Caco-2 (cell line): ENCODE results near the gene MAD1L1. TPM values are rescaled to one million over a fixed set of nuclear protein-coding genes. Genes with fewer than 3 reads are reported as not detected.

Experiments used
- BruUV-seq: library from RNA; stranded (reverse); fragments of 400-500 nt; replicated peaks from 2 replicates; lab custom pipeline; 2021; lab: Mats Ljungman, UMichigan
- CTCF ChIA-PET: fragments of 300-600 bp; sonication (Branson Sonifier 250); formaldehyde crosslinking; loops from one replicate; lab custom pipeline; 2022; ENCODE audit warnings: antibody characterized with exemption; lab: Charles Lee
- POLR2A ChIA-PET: fragments of 300-600 bp; sonication (Branson Sonifier 250); formaldehyde crosslinking; loops from one replicate; lab custom pipeline; 2022; ENCODE audit warnings: antibody characterized with exemption; lab: Charles Lee
- DNase-seq, 2 experiments: peaks; one replicate each; pipeline versions ENCODE4 v3.0.0 to v3.0.0-alpha.2; 2020 to 2022
- H3K27me3 ChIP-seq: replicated peaks from 2 replicates; pipeline ENCODE4 v1.6.0; 2011; ENCODE audit warnings: low read length; ENCODE audit not compliant: control insufficient read depth, insufficient read depth
- H3K36me3 ChIP-seq: 2 replicates; pipeline ENCODE4 v1.5.1; 2011; ENCODE audit warnings: low read length; ENCODE audit not compliant: control insufficient read depth, insufficient read depth
- H3K4me1 ChIP-seq: fragments of 250-450 bp; sonication (Bioruptor Pico); 2 replicates; pipeline ENCODE4 v1.5.1; 2020; ENCODE audit warnings: mild to moderate bottlenecking
- H3K4me3 ChIP-seq: 2 replicates; pipeline ENCODE4 v1.5.1; 2011; ENCODE audit warnings: low read depth, mild to moderate bottlenecking, control low read depth, low read length
- H3K9me3 ChIP-seq: fragments of 250-450 bp; sonication (Bioruptor Pico); 2 replicates; pipeline ENCODE4 v1.5.1; 2020; ENCODE audit warnings: mild to moderate bottlenecking, moderate library complexity
- H3K27ac Mint-ChIP-seq: one replicate; pipeline ENCODE4 v1.8.0; 2022; ENCODE audit warnings: mixed read lengths; ENCODE audit not compliant: unreplicated experiment
- H3K27me3 Mint-ChIP-seq: one replicate; pipeline ENCODE4 v1.8.0; 2022; ENCODE audit warnings: mixed read lengths; ENCODE audit not compliant: insufficient read depth, unreplicated experiment
- H3K36me3 Mint-ChIP-seq: one replicate; pipeline ENCODE4 v1.8.0; 2022; ENCODE audit warnings: mild to moderate bottlenecking, mixed read lengths; ENCODE audit not compliant: insufficient read depth, unreplicated experiment
- H3K4me1 Mint-ChIP-seq: one replicate; pipeline ENCODE4 v1.8.0; 2022; ENCODE audit warnings: low read depth, mixed read lengths; ENCODE audit not compliant: unreplicated experiment
- H3K4me3 Mint-ChIP-seq: one replicate; pipeline ENCODE4 v1.8.0; 2022; ENCODE audit warnings: mild to moderate bottlenecking, moderate library complexity, mixed read lengths; ENCODE audit not compliant: unreplicated experiment
- H3K9me3 Mint-ChIP-seq: one replicate; pipeline ENCODE4 v1.8.0; 2022; ENCODE audit warnings: mixed read lengths; ENCODE audit not compliant: unreplicated experiment
- CTCF ChIP-seq, 2 experiments: fragments of 200-600 bp in 1 of 2; IDR thresholded peaks; 1 replicate in 1 of 2; 2 replicates in 1 of 2; pipeline versions ENCODE4 v1.5.1 to v1.8.0; 2011 to 2022; ENCODE audit warnings: antibody characterized with exemption in 1 of 2, control low read depth in 1 of 2, inconsistent platforms in 1 of 2, low read depth in 1 of 2, low read length in 1 of 2, mild to moderate bottlenecking in 1 of 2, moderate library complexity in 1 of 2; ENCODE audit not compliant: insufficient read depth in 1 of 2, severe bottlenecking in 1 of 2, unreplicated experiment in 1 of 2
- intact Hi-C: fragments of 100-400 bp; cut with micrococcal nuclease; formaldehyde crosslinking; loops from one replicate; pipeline ENCODE4 v1.10.0; 2022; ENCODE audit not compliant: unreplicated experiment
- total RNA-seq: library from RNA; stranded (reverse); gene quantifications from 2 replicates; pipeline ENCODE4 v1.2.3, GENCODE V29; 2022

MAD1L1 gene
- total RNA-seq, 1 experiment from 2014 or later = 58.6 TPM

- BruUV-seq = no TSS peak
- H3K9me3 Mint-ChIP-seq = no peaks in the 10 kb centered on the region
- no peak for DNase-seq
- H3K4me1 Mint-ChIP-seq = peaks cover 19% of the 10 kb centered on the region
- H3K4me3 Mint-ChIP-seq = no peak overlapping the region
- H3K27me3 ChIP-seq = no peaks in the 10 kb centered on the region
- CTCF ChIA-PET = interaction anchor here (1.2 kb wide), 1 partner anchor 220 kb away, joined by 5 read pairs; no protein-coding TSS in a partner anchor
- TF ChIP-seq CTCF (IDR thresholded peaks at IDR 0.05; ENCODE audit: insufficient read depth in 1 of 2, low read depth in 1 of 2, low read length in 1 of 2, severe bottlenecking in 1 of 2, unreplicated experiment in 1 of 2) = no peak
- no peaks in the 10 kb centered on the region for H3K9me3 ChIP-seq
- peaks cover 19% of the 10 kb centered on the region for H3K36me3 Mint-ChIP-seq
- POLR2A ChIA-PET = no interaction called here
- no peaks in the 10 kb centered on the region for H3K27me3 Mint-ChIP-seq
- H3K4me3 ChIP-seq = no peak overlapping the region
- H3K27ac Mint-ChIP-seq = no peak overlapping the region
- intact Hi-C loops = no loop called here
- no peaks in the 10 kb centered on the region for H3K36me3 ChIP-seq
- H3K4me1 ChIP-seq = no peaks in the 10 kb centered on the region
Observed at GRCh38 chr7:1987084-1987535, 245.6 kb downstream of the MAD1L1 start.

GRCh38 chr7:1986366-1987083, 246.2 kb downstream of the MAD1L1 start:
- BruUV-seq = no TSS peak
- Mint-ChIP-seq H3K27ac (no peak overlapping the region), H3K4me3 (no peak overlapping the region), H3K36me3 (peaks cover 22% of the 10 kb centered on the region), H3K27me3 (no peaks in the 10 kb centered on the region), H3K9me3 (no peaks in the 10 kb centered on the region), H3K4me1 (peaks cover 19% of the 10 kb centered on the region)
- Histone ChIP-seq H3K9me3 (no peaks in the 10 kb centered on the region), H3K4me3 (no peak overlapping the region), H3K36me3 (no peaks in the 10 kb centered on the region), H3K4me1 (no peaks in the 10 kb centered on the region), H3K27me3 (no peaks in the 10 kb centered on the region)
- ChIA-PET POLR2A (no interaction called here), CTCF (interaction anchor here (1.2 kb wide), 1 partner anchor 221 kb away, joined by 5 read pairs; no protein-coding TSS in a partner anchor)
- TF ChIP-seq CTCF (IDR thresholded peaks at IDR 0.05; ENCODE audit: insufficient read depth in 1 of 2, low read depth in 1 of 2, low read length in 1 of 2, severe bottlenecking in 1 of 2, unreplicated experiment in 1 of 2) = no peak
- intact Hi-C loops = no loop called here
- no peak for DNase-seq

GRCh38 chr7:1985936-1986335, 246.8 kb downstream of the MAD1L1 start:
- Histone ChIP-seq H3K4me1 (no peaks in the 10 kb centered on the region), H3K36me3 (no peaks in the 10 kb centered on the region), H3K27me3 (no peaks in the 10 kb centered on the region), H3K4me3 (no peak overlapping the region), H3K9me3 (no peaks in the 10 kb centered on the region)
- Mint-ChIP-seq H3K9me3 (no peaks in the 10 kb centered on the region), H3K4me1 (peaks cover 19% of the 10 kb centered on the region), H3K27ac (no peak overlapping the region), H3K36me3 (peaks cover 27% of the 10 kb centered on the region), H3K27me3 (no peaks in the 10 kb centered on the region), H3K4me3 (no peak overlapping the region)
- no TSS peak for BruUV-seq
- POLR2A ChIA-PET = no interaction called here
- DNase-seq = no peak
- CTCF ChIA-PET = no interaction called here
- intact Hi-C loops = no loop called here
- TF ChIP-seq CTCF (IDR thresholded peaks at IDR 0.05; ENCODE audit: insufficient read depth in 1 of 2, low read depth in 1 of 2, low read length in 1 of 2, severe bottlenecking in 1 of 2, unreplicated experiment in 1 of 2) = no peak
